ENCODE results near the gene CC2D1A. TPM values are rescaled to one million over a fixed set of nuclear protein-coding genes. Genes with fewer than 3 reads are reported as not detected.
A peak's percentile ranks its signal among the peaks of the same experiment; 100 is the strongest.

Gene CC2D1A
- polyA plus RNA-seq, 5 donors: 19.8 to 35.5 (median 28.8) TPM

GRCh38 chr19:13934785-13935109 lies 28.7 kb downstream of the CC2D1A start:
- no peak for DNase-seq

- no peak for DNase-seq
Measured at GRCh38 chr19:13935765-13936510, 29.9 kb downstream of the CC2D1A start.

GRCh38 chr19:13937479-13938300 lies 31.7 kb downstream of the CC2D1A start:
- DNase-seq: no peak

GRCh38 chr19:13938301-13939064 lies 32.5 kb downstream of the CC2D1A start, which contains the start of gene PODNL1:
TSS of gene PODNL1 (minus strand) at chr19:13938417. CDS start at chr19:13938181, 236 bp downstream.
- peak in 1 of 2 donors; percentile 44 for DNase-seq

GRCh38 chr19:13942023-13942684 lies 36.2 kb downstream of the CC2D1A start:
- no peak for DNase-seq

GRCh38 chr19:13946414-13946813 lies 40.4 kb downstream of the CC2D1A start:
- no peak for DNase-seq

- no peak for DNase-seq
Measured at GRCh38 chr19:13951043-13951442, 45.0 kb downstream of the CC2D1A start.

- DNase-seq: no peak
Measured at GRCh38 chr19:13951799-13952153, 45.8 kb downstream of the CC2D1A start.

- peak; percentile 99 to 100 for DNase-seq
Measured at GRCh38 chr19:13952154-13952930, 46.3 kb downstream of the CC2D1A start, which contains the start of gene DCAF15. TSS of gene DCAF15 (plus strand) at chr19:13952509. CDS start at chr19:13952513, 4 bp downstream.

- DNase-seq: no peak
Measured at GRCh38 chr19:13952931-13953531, 47.0 kb downstream of the CC2D1A start.

GRCh38 chr19:13954185-13954584 lies 48.2 kb downstream of the CC2D1A start:
- no peak for DNase-seq

GRCh38 chr19:13955662-13956364 lies 49.8 kb downstream of the CC2D1A start:
- no peak for DNase-seq

- DNase-seq: no peak
Measured at GRCh38 chr19:13956365-13956744, 50.4 kb downstream of the CC2D1A start.

- no peak for DNase-seq
Measured at GRCh38 chr19:13957051-13957450, 51.0 kb downstream of the CC2D1A start.

GRCh38 chr19:13958043-13958442 lies 52.0 kb downstream of the CC2D1A start:
- DNase-seq: no peak

- DNase-seq: no peak
Measured at GRCh38 chr19:13959141-13959961, 53.4 kb downstream of the CC2D1A start.

GRCh38 chr19:13959962-13960862 lies 54.2 kb downstream of the CC2D1A start:
- DNase-seq: no peak
